SU-DHL-6 (cell line): Measurements from ENCODE around the gene DCBLD2.

Experiments
- H2AFZ ChIP-seq: fragments of 200-600 bp; sonication (generic); 2 replicates; pipeline ENCODE4 v1.6.1; 2014; ENCODE audit warnings: low read depth, mild to moderate bottlenecking, moderate library complexity, mixed read lengths, antibody characterized with exemption, low read length; ENCODE audit not compliant: severe bottlenecking
- H3F3A ChIP-seq: fragments of 200-600 bp; shearing (Covaris generic); 2 replicates; pipeline ENCODE4 v1.6.0; 2016; ENCODE audit warnings: antibody characterized with exemption, mild to moderate bottlenecking; ENCODE audit not compliant: insufficient read depth
- H3K27ac ChIP-seq: fragments of 200-600 bp; sonication (generic); 2 replicates; pipeline ENCODE4 v1.5.1; 2016; ENCODE audit warnings: low read depth, mild to moderate bottlenecking, low read length, moderate library complexity, mixed read lengths
- H3K27me3 ChIP-seq: fragments of 200-600 bp; sonication (generic), shearing (Covaris generic); 2 replicates; pipeline ENCODE4 v1.6.0; 2014; ENCODE audit warnings: mild to moderate bottlenecking, low read length
- H3K36me3 ChIP-seq: fragments of 200-600 bp; sonication (generic); 2 replicates; pipeline ENCODE4 v1.6.1; 2014; ENCODE audit warnings: mild to moderate bottlenecking, low read length, mixed read lengths
- H3K4me2 ChIP-seq: fragments of 300-600, 200-600 bp; shearing (Covaris generic), sonication (generic); 2 replicates; pipeline ENCODE4 v1.6.0; 2014; ENCODE audit warnings: low read length, low read depth, mild to moderate bottlenecking; ENCODE audit not compliant: poor library complexity, severe bottlenecking
- H3K4me3 ChIP-seq: fragments of 200-600 bp; sonication (generic); 2 replicates; pipeline ENCODE4 v1.5.1; 2014; ENCODE audit warnings: antibody characterized with exemption, low read length, mild to moderate bottlenecking, mixed read lengths; ENCODE audit not compliant: insufficient read depth, poor library complexity, severe bottlenecking
- H3K79me2 ChIP-seq: fragments of 200-600 bp; sonication (generic); 2 replicates; pipeline ENCODE4 v1.6.1; 2014; ENCODE audit warnings: mild to moderate bottlenecking, low read length, moderate library complexity; ENCODE audit not compliant: insufficient read depth
- H3K9ac ChIP-seq: fragments of 200-600 bp; sonication (generic); 2 replicates; pipeline ENCODE4 v1.7.0; 2014; ENCODE audit warnings: mild to moderate bottlenecking, low read length
- H3K9me2 ChIP-seq: fragments of 200-600 bp; sonication (generic); replicated peaks from 2 replicates; pipeline ENCODE4 v1.6.1; 2014; ENCODE audit warnings: low read length; ENCODE audit not compliant: insufficient read depth
- H3K9me3 ChIP-seq: fragments of 200-600 bp; sonication (generic); 2 replicates; pipeline ENCODE4 v1.6.1; 2014; ENCODE audit warnings: low read length, mixed read lengths; ENCODE audit not compliant: insufficient read depth
- H4K20me1 ChIP-seq: fragments of 200-600 bp; sonication (generic); 2 replicates; pipeline ENCODE4 v1.6.1; 2014; ENCODE audit warnings: low read depth, mild to moderate bottlenecking, antibody characterized with exemption, low read length, moderate library complexity, mixed read lengths
- CTCF ChIP-seq: fragments of 200-600 bp; sonication (generic); IDR thresholded peaks from one replicate; pipeline ENCODE4 v1.5.1; 2017; ENCODE audit warnings: antibody characterized with exemption, mild to moderate bottlenecking, low read length, moderate library complexity; ENCODE audit not compliant: insufficient read depth, poor library complexity, severe bottlenecking
- EZH2phosphoT487 ChIP-seq: fragments of 200-600 bp; sonication (generic), shearing (Covaris generic); conservative IDR thresholded peaks from 2 replicates; pipeline ENCODE4 v1.6.1; 2018; ENCODE audit warnings: mild to moderate bottlenecking, antibody characterized with exemption, low read length, moderate library complexity, mixed read lengths

Gene DCBLD2

GRCh38 chr3:98786364-98787006 lies 115.0 kb downstream of the DCBLD2 start:
- no peaks in the 10 kb centered on the region for H3F3A ChIP-seq
- H3K79me2 ChIP-seq = no peaks in the 10 kb centered on the region

GRCh38 chr3:98784666-98785600 lies 116.6 kb downstream of the DCBLD2 start:
- Histone ChIP-seq H3K4me2 (no peak overlapping the region), H3K27me3 (no peaks in the 10 kb centered on the region), H3K4me3 (no peak overlapping the region), H4K20me1 (no peaks in the 10 kb centered on the region), H3K9me2 (no peaks in the 10 kb centered on the region), H3K9me3 (no peaks in the 10 kb centered on the region), H3K9ac (no peak overlapping the region), H3K79me2 (no peaks in the 10 kb centered on the region), H2AFZ (no peak overlapping the region), H3K36me3 (no peaks in the 10 kb centered on the region), H3K27ac (no peak overlapping the region), H3F3A (no peaks in the 10 kb centered on the region)
- TF ChIP-seq CTCF = no peak
- TF ChIP-seq EZH2phosphoT487 = no peak

More at GRCh38 chr3:98786364-98787006, 115.0 kb downstream of the DCBLD2 start:
- Histone ChIP-seq H3K27ac (no peak overlapping the region), H3K36me3 (no peaks in the 10 kb centered on the region), H2AFZ (no peak overlapping the region), H4K20me1 (no peaks in the 10 kb centered on the region), H3K9me2 (no peaks in the 10 kb centered on the region), H3K4me2 (no peak overlapping the region), H3K4me3 (no peak overlapping the region), H3K9me3 (no peaks in the 10 kb centered on the region), H3K9ac (no peak overlapping the region), H3K27me3 (no peaks in the 10 kb centered on the region)
- TF ChIP-seq CTCF (no peak), EZH2phosphoT487 (no peak)

- no peaks in the 10 kb centered on the region for H3K9me2 ChIP-seq
- H3K27ac ChIP-seq = no peak overlapping the region
- H3K4me3 ChIP-seq = no peak overlapping the region
- H3K9ac ChIP-seq = no peak overlapping the region
- no peaks in the 10 kb centered on the region for H4K20me1 ChIP-seq
- H3K36me3 ChIP-seq = no peaks in the 10 kb centered on the region
- no peaks in the 10 kb centered on the region for H3F3A ChIP-seq
- H2AFZ ChIP-seq = no peak overlapping the region
- no peaks in the 10 kb centered on the region for H3K79me2 ChIP-seq
- no peaks in the 10 kb centered on the region for H3K27me3 ChIP-seq
- no peaks in the 10 kb centered on the region for H3K9me3 ChIP-seq
- no peak overlapping the region for H3K4me2 ChIP-seq
- TF ChIP-seq EZH2phosphoT487 = no peak
- TF ChIP-seq CTCF = no peak
Observed at GRCh38 chr3:98784042-98784441, 117.5 kb downstream of the DCBLD2 start.
